Measurements from ENCODE around the gene PRDX5.

DNA sequence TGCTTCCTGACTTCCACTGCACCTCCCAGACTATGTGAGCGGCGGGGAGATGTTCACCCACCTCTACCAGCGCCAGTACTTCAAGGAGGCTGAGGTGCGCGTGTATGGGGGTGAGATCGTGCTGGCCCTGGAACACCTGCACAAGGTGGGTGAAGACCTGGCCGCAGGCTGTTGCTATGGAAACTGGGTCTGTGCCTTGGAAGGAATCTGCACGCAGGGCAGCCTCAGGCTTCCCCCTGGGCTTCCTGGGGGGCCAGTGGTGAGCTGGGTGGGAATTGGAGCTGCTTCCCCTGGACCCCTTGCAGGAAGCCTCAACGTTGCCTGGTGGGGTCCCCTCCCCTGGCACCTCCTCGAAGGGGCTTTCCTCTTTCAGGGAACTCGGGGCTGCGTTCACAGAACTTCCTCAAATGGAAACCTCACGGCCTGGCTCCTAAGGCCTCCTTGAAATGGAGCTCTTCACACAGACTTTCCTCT, 42.6 kb downstream of the PRDX5 start:
- TF ChIP-seq NFRKB (IDR thresholded peaks at IDR 0.05) (no peak), SUZ12 (IDR thresholded peaks at IDR 0.05) (no peak), TARDBP (IDR thresholded peaks at IDR 0.05) (no peak), SP1 (IDR thresholded peaks at IDR 0.05) (no peak), FOXA1 (IDR thresholded peaks at IDR 0.05) (no peak), FOXK2 (IDR thresholded peaks at IDR 0.05) (no peak), FOXM1 (IDR thresholded peaks at IDR 0.05; ENCODE audit: borderline replicate concordance) (no peak), ELF4 (IDR thresholded peaks at IDR 0.05) (no peak), ARNT (IDR thresholded peaks at IDR 0.05) (no peak), L3MBTL2 (conservative IDR thresholded peaks at IDR 0.05) (no peak), BHLHE40 (IDR thresholded peaks at IDR 0.05; ENCODE audit: borderline replicate concordance) (no peak), HDGF (IDR thresholded peaks at IDR 0.05; ENCODE audit: borderline replicate concordance) (no peak)
- TF ChIP-seq, protein P1, sequence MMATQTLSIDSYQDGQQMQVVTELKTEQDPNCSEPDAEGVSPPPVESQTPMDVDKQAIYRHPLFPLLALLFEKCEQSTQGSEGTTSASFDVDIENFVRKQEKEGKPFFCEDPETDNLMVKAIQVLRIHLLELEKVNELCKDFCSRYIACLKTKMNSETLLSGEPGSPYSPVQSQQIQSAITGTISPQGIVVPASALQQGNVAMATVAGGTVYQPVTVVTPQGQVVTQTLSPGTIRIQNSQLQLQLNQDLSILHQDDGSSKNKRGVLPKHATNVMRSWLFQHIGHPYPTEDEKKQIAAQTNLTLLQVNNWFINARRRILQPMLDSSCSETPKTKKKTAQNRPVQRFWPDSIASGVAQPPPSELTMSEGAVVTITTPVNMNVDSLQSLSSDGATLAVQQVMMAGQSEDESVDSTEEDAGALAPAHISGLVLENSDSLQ (IDR thresholded peaks at IDR 0.05): no peak

Measured in HEK293T (cell line).